ENCODE data around the gene ERVK3-1. TPM values are rescaled to one million over a fixed set of nuclear protein-coding genes. Genes with fewer than 3 reads are reported as not detected.

Gene ERVK3-1
- total RNA-seq, 4 donors from 2014 or later = 39.5 to 85.1 (median 59.2) TPM

GRCh38 chr19:58364146-58364545, 59.0 kb downstream of the ERVK3-1 start:
- TF ChIP-seq CTCF (IDR thresholded peaks at IDR 0.05) = no peak
- ATAC-seq (ENCODE audit: low FRiP score) (no peak), DNase-seq (ENCODE audit: low spot score) (no peak)

Small RNA genes lying within 50 kb of the gene (small RNA-seq; reads per million reads assigned to genes)
- not detected for gene MIR6806
- gene RNA5SP473 = not detected

Other genes starting within 250 kb of the ERVK3-1 start
- gene ZNF135, start 246.1 kb upstream of the ERVK3-1 start, total RNA-seq = 10 to 100 TPM in 1 of 4 donors, 1 to 10 TPM in 3; 1.2 to 10.9 (median 4.3) TPM
- gene ZSCAN18, start 207.1 kb upstream of the ERVK3-1 start, total RNA-seq = 10 to 100 TPM; 28.8 to 66.2 (median 36.4) TPM
- gene ZNF329, start 154.6 kb upstream of the ERVK3-1 start, total RNA-seq = 1 to 10 TPM; 5.1 to 8.5 (median 7.4) TPM
- 10 to 100 TPM; 16.5 to 30.4 (median 21.7) TPM for gene ZNF274, start 122.3 kb upstream of the ERVK3-1 start, total RNA-seq
- gene ZNF544, start 76.5 kb upstream of the ERVK3-1 start, total RNA-seq = 10 to 100 TPM; 21.2 to 31.2 (median 28.4) TPM
- gene ZNF8, start 26.4 kb upstream of the ERVK3-1 start, total RNA-seq = 1 to 10 TPM; 4.6 to 9.3 (median 5.9) TPM
- gene ZSCAN22, start 21.6 kb downstream of the ERVK3-1 start, total RNA-seq = 1 to 10 TPM; 2.0 to 3.7 (median 2.8) TPM
- 10 to 100 TPM in 3 of 4 donors, 1 to 10 TPM in 1; 8.7 to 18.4 (median 16.4) TPM for gene A1BG, start 48.1 kb downstream of the ERVK3-1 start, total RNA-seq
- gene ZNF497, start 57.4 kb downstream of the ERVK3-1 start, total RNA-seq = 1 to 10 TPM in 3 of 4 donors, under 1 TPM in 1; 0.74 to 2.4 (median 1.3) TPM
- 1 to 10 TPM in 3 of 4 donors, under 1 TPM in 1; 0.48 to 4.4 (median 2.1) TPM for gene ZNF837, start 75.7 kb downstream of the ERVK3-1 start, total RNA-seq
- 1,000 to 10,000 TPM; 1,379 to 1,993 (median 1,504) TPM for gene RPS5, start 81.9 kb downstream of the ERVK3-1 start, total RNA-seq
- not detected for gene RNF225, start 90.3 kb downstream of the ERVK3-1 start, total RNA-seq
- 10 to 100 TPM in 2 of 4 donors, 1 to 10 TPM in 2; 7.9 to 34.1 (median 9.2) TPM for gene ZNF584, start 103.3 kb downstream of the ERVK3-1 start, total RNA-seq
- 1 to 10 TPM; 4.0 to 8.2 (median 4.6) TPM for gene ZNF132, start 134.8 kb downstream of the ERVK3-1 start, total RNA-seq
- 1 to 10 TPM; 3.8 to 8.5 (median 6.0) TPM for gene ZNF324B, start 146.2 kb downstream of the ERVK3-1 start, total RNA-seq
- 10 to 100 TPM in 3 of 4 donors, 1 to 10 TPM in 1; 7.3 to 23.3 (median 15.8) TPM for gene ZNF324, start 161.7 kb downstream of the ERVK3-1 start, total RNA-seq
- gene ZNF446, start 171.0 kb downstream of the ERVK3-1 start, total RNA-seq = 10 to 100 TPM in 1 of 4 donors, 1 to 10 TPM in 3; 6.6 to 10.4 (median 8.0) TPM
- gene SLC27A5, start 206.6 kb downstream of the ERVK3-1 start, total RNA-seq = 1 to 10 TPM; 4.5 to 8.5 (median 5.6) TPM
- gene ZBTB45, start 214.4 kb downstream of the ERVK3-1 start, total RNA-seq = 10 to 100 TPM in 1 of 4 donors, 1 to 10 TPM in 3; 4.6 to 10.2 (median 8.4) TPM
- 100 to 1,000 TPM; 151 to 238 (median 166) TPM for gene TRIM28, start 238.7 kb downstream of the ERVK3-1 start, total RNA-seq
- gene CHMP2A, start 249.7 kb downstream of the ERVK3-1 start, total RNA-seq = 100 to 1,000 TPM in 2 of 4 donors, 10 to 100 TPM in 2; 87.0 to 115 (median 99.6) TPM